Panc1 (cell line): ENCODE results near the gene CXCL16. TPM values are rescaled to one million over a fixed set of nuclear protein-coding genes. Genes with fewer than 3 reads are reported as not detected.

Experiments
- ATAC-seq: fragments of 200-7000 bp; cut with Tn5 transposase; 2 replicates; pipeline ENCODE4 v1.9.1; 2020; ENCODE audit warnings: mild to moderate bottlenecking, moderate library complexity
- BruUV-seq: library from RNA; stranded (reverse); fragments of 400-500 nt; replicated peaks from 2 replicates; lab custom pipeline; 2021; lab: Mats Ljungman, UMichigan
- CTCF ChIA-PET: fragments of 300-600 bp; sonication (Branson Sonifier 250); formaldehyde crosslinking; loops from one replicate; lab custom pipeline; 2022; ENCODE audit warnings: antibody characterized with exemption; lab: Charles Lee
- POLR2A ChIA-PET: fragments of 300-600 bp; sonication (Branson Sonifier 250); formaldehyde crosslinking; loops from one replicate; lab custom pipeline; 2022; ENCODE audit warnings: antibody characterized with exemption; lab: Charles Lee
- DNase-seq: peaks from one replicate; pipeline ENCODE4 v3.0.0-alpha.2; 2010; ENCODE audit warnings: low read depth, low spot score
- H3K27ac ChIP-seq: 2 replicates; pipeline ENCODE4 v1.5.1; 2011; ENCODE audit warnings: mild to moderate bottlenecking, low read length, inconsistent platforms
- H3K27me3 ChIP-seq: fragments of 200-500 bp; sonication (Bioruptor generic); 2 replicates; pipeline ENCODE4 v1.6.0; 2014; ENCODE audit warnings: low read length, inconsistent platforms; ENCODE audit not compliant: control insufficient read depth, insufficient read depth
- H3K36me3 ChIP-seq: fragments of 200-500 bp; sonication (Bioruptor generic); 2 replicates; pipeline ENCODE4 v1.5.1; 2014; ENCODE audit warnings: inconsistent platforms, mild to moderate bottlenecking, low read length, moderate library complexity; ENCODE audit not compliant: control insufficient read depth, insufficient read depth
- H3K4me1 ChIP-seq: 2 replicates; pipeline ENCODE4 v1.5.1; 2011; ENCODE audit warnings: inconsistent platforms, mild to moderate bottlenecking, low read length, moderate library complexity; ENCODE audit not compliant: control insufficient read depth, insufficient read depth
- H3K4me3 ChIP-seq, 2 experiments: 2 replicates each; pipeline ENCODE4 v1.5.1; 2011 to 2012; ENCODE audit warnings: low read depth in 2 of 2, low read length in 2 of 2, mild to moderate bottlenecking in 2 of 2, inconsistent platforms in 1 of 2, moderate library complexity in 1 of 2
- H3K9me3 ChIP-seq: fragments of 200-500 bp; sonication (Bioruptor generic); 2 replicates; pipeline ENCODE4 v1.5.1; 2014; ENCODE audit warnings: low read depth, mild to moderate bottlenecking, inconsistent platforms, low read length, moderate library complexity; ENCODE audit not compliant: control insufficient read depth, insufficient read depth
- POLR2AphosphoS5 ChIP-seq: IDR thresholded peaks from 2 replicates; pipeline ENCODE4 v1.6.1; 2012; ENCODE audit warnings: mild to moderate bottlenecking, low read depth, low read length, moderate library complexity
- SIN3A ChIP-seq: IDR thresholded peaks from 2 replicates; pipeline ENCODE4 v1.6.1; 2012; ENCODE audit warnings: low read depth, mild to moderate bottlenecking, low read length, moderate library complexity, borderline replicate concordance; ENCODE audit not compliant: insufficient read depth
- TCF7L2 ChIP-seq: IDR thresholded peaks from 2 replicates; pipeline ENCODE4 v1.6.1; 2011; ENCODE audit warnings: mild to moderate bottlenecking, low read depth, low read length, inconsistent platforms
- in situ Hi-C: cut with HindIII; loops from 2 replicates; pipeline ENCODE4 v1.10.0; 2016; ENCODE audit warnings: low sequenced_read_pairs, low pct_unique_long_range_greater_than_20kb
- intact Hi-C: fragments of 100-400 bp; cut with micrococcal nuclease; formaldehyde crosslinking; loops from one replicate; pipeline ENCODE4 v1.10.0; 2022; ENCODE audit not compliant: unreplicated experiment
- total RNA-seq: library from RNA; stranded (reverse); gene quantifications from one replicate; pipeline ENCODE4 v1.2.1, GENCODE V29; 2021; ENCODE audit not compliant: unreplicated experiment
- TF ChIP-seq, protein P1 (sequence below): fragments of 450-650 bp; IDR thresholded peaks from 2 replicates; pipeline ENCODE4 v1.5.1; 2017; ENCODE audit warnings: mild to moderate bottlenecking
- TF ChIP-seq, protein P2 (sequence below), 2 experiments: IDR thresholded peaks; 2 replicates each; pipeline ENCODE4 v1.6.1; 2011 to 2012; ENCODE audit warnings: low read depth in 2 of 2, control low read depth in 1 of 2, low read length in 1 of 2, mild to moderate bottlenecking in 1 of 2, moderate library complexity in 1 of 2; ENCODE audit not compliant: insufficient read depth in 1 of 2

Gene CXCL16
- total RNA-seq, 1 experiment from 2014 or later = 5.3 TPM

DNA sequence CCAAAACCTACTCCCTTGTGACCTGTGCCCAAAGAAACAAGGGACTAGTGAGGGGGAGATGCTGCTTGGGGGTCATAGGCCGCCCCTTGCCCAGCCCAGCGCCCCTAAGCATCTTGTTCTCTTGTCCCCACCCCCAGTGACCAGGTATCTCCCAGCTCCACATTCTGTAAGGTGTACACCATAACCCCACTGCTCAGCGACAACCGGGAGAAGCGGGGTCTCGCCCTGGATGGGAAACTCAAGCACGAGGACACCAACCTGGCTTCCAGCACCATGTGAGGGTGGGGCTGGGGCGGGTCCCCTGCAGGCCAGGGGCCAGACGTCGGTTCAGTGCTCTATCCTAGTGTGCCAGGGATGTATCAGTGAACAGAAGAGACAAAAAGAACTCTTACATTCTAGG, 20.6 kb downstream of the CXCL16 start:
- no peaks in the 10 kb centered on the region for H3K27me3 ChIP-seq
- ChIA-PET POLR2A (no interaction called here), CTCF (interaction anchor here (0.7 kb wide), 1 partner anchor 202 kb away, joined by 3 read pairs; no protein-coding TSS in a partner anchor)
- H3K9me3 ChIP-seq = no peaks in the 10 kb centered on the region
- ATAC-seq (no peak), DNase-seq (no peak)
- peaks cover 14% of the 10 kb centered on the region for H3K4me1 ChIP-seq
- TF ChIP-seq, protein P1, sequence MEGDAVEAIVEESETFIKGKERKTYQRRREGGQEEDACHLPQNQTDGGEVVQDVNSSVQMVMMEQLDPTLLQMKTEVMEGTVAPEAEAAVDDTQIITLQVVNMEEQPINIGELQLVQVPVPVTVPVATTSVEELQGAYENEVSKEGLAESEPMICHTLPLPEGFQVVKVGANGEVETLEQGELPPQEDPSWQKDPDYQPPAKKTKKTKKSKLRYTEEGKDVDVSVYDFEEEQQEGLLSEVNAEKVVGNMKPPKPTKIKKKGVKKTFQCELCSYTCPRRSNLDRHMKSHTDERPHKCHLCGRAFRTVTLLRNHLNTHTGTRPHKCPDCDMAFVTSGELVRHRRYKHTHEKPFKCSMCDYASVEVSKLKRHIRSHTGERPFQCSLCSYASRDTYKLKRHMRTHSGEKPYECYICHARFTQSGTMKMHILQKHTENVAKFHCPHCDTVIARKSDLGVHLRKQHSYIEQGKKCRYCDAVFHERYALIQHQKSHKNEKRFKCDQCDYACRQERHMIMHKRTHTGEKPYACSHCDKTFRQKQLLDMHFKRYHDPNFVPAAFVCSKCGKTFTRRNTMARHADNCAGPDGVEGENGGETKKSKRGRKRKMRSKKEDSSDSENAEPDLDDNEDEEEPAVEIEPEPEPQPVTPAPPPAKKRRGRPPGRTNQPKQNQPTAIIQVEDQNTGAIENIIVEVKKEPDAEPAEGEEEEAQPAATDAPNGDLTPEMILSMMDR = no peak
- TF ChIP-seq, protein P2, sequence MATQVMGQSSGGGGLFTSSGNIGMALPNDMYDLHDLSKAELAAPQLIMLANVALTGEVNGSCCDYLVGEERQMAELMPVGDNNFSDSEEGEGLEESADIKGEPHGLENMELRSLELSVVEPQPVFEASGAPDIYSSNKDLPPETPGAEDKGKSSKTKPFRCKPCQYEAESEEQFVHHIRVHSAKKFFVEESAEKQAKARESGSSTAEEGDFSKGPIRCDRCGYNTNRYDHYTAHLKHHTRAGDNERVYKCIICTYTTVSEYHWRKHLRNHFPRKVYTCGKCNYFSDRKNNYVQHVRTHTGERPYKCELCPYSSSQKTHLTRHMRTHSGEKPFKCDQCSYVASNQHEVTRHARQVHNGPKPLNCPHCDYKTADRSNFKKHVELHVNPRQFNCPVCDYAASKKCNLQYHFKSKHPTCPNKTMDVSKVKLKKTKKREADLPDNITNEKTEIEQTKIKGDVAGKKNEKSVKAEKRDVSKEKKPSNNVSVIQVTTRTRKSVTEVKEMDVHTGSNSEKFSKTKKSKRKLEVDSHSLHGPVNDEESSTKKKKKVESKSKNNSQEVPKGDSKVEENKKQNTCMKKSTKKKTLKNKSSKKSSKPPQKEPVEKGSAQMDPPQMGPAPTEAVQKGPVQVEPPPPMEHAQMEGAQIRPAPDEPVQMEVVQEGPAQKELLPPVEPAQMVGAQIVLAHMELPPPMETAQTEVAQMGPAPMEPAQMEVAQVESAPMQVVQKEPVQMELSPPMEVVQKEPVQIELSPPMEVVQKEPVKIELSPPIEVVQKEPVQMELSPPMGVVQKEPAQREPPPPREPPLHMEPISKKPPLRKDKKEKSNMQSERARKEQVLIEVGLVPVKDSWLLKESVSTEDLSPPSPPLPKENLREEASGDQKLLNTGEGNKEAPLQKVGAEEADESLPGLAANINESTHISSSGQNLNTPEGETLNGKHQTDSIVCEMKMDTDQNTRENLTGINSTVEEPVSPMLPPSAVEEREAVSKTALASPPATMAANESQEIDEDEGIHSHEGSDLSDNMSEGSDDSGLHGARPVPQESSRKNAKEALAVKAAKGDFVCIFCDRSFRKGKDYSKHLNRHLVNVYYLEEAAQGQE (IDR thresholded peaks at IDR 0.05; ENCODE audit: insufficient read depth in 1 of 2, low read depth in 2 of 2, low read length in 1 of 2) = no peak
- TF ChIP-seq TCF7L2 = no peak
- TF ChIP-seq SIN3A = no peak
- no peak for TF ChIP-seq POLR2AphosphoS5
- intact Hi-C loops = no loop called here
- no TSS peak for BruUV-seq
- H3K4me3 ChIP-seq = no peak overlapping the region
- in situ Hi-C loops = no loop called here
- no peak overlapping the region for H3K27ac ChIP-seq
- H3K36me3 ChIP-seq = no peaks in the 10 kb centered on the region

DNA sequence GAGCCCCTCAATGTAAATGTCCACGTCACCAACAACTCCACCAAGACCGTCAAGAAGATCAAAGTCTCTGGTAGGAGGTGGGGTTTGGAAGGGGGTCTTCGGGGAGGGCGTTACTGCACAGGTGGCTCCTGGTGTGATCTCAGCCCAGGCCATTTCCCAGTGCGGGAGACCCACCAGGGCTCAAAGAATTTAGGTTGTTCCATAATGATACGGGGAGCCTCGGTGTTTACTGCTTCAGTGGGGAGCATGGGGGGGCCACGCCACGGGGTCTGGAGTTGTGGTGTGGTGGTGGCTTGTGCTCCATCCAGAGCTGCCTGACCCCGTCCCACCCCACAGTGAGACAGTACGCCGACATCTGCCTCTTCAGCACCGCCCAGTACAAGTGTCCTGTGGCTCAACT, 21.5 kb downstream of the CXCL16 start:
- in situ Hi-C loops (no loop called here), intact Hi-C loops (no loop called here)
- ChIA-PET CTCF (no interaction called here), POLR2A (no interaction called here)
- ATAC-seq (no peak), DNase-seq (no peak)
- Histone ChIP-seq H3K36me3 (no peaks in the 10 kb centered on the region), H3K27ac (no peak overlapping the region), H3K27me3 (no peaks in the 10 kb centered on the region), H3K9me3 (no peaks in the 10 kb centered on the region), H3K4me3 (no peak overlapping the region), H3K4me1 (peaks cover 14% of the 10 kb centered on the region)
- no TSS peak for BruUV-seq
- TF ChIP-seq TCF7L2 (no peak), SIN3A (no peak), POLR2AphosphoS5 (no peak)
- TF ChIP-seq, protein P1 = no peak
- TF ChIP-seq, protein P2 (IDR thresholded peaks at IDR 0.05; ENCODE audit: insufficient read depth in 1 of 2, low read depth in 2 of 2, low read length in 1 of 2) = no peak
